ENCODE measurements around the gene TANC1. TPM values are rescaled to one million over a fixed set of nuclear protein-coding genes. Genes with fewer than 3 reads are reported as not detected.
"Not testable (repeated sequence)": the region's sequence is repeated elsewhere in the genome, so short reads cannot be mapped to it uniquely, and the experiment has no call there.

Gene TANC1
- total RNA-seq, 6 experiments from 2014 or later, result 4.0 to 12.7 (median 11.3) TPM

DNA sequence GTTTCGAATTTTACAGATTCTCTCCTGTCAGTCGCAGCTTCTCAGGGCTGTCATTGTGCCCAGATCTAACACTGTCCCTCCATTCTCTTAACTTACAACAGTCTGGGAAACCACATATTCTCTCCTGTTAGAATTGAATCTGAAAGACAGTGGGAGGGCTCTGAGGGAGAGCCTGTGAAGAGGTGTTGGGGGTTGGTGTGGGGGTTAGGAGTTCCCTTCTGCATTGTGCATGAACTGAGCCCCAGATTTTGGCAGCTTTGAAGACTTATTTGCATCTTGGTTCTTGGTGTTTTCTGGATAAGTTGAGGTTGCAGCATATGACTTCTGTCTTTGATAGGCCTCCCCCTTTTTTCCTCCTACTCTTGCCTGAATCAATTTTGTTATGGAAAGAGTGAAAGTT, 64.1 kb downstream of the TANC1 start:
- no peak overlapping the region for H3K27ac ChIP-seq

DNA sequence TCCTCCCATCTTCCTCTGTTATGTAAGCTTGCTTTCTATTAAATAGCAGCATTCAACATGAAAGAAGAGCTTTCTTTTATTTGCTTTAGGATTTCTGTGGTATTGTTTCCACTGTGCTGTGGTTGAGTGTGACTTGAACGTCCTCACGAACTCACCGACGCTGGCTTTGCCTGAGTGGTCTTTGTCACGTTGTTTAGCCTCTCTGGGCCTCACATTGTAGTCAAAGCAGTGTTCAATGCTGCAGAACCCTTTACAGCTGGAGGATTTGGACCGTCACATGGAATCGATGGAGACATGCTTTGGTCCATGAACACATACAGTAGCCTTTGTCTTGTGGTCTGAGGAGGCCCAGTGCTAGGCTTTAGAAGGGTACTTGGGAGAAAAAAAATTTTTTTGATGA, 66.3 kb downstream of the TANC1 start:
- WGBS (ENCODE audit: insufficient coverage, low coverage, low lambda C conversion rate, missing lambda C conversion rate), result 76% methylated on average over 5 of the region's 7 CpGs
- intact Hi-C loops (cut with DNase I), result no loop called here
- DNase-seq (no peak), ATAC-seq (no peak)
- Histone ChIP-seq H3K4me1 (no peaks in the 10 kb centered on the region), H3K27ac (no peak overlapping the region), H3K9me3 (no peaks in the 10 kb centered on the region), H3K36me3 (no peaks in the 10 kb centered on the region), H3K4me3 (no peak overlapping the region), H3K27me3 (no peaks in the 10 kb centered on the region)
- TF ChIP-seq, protein P1, sequence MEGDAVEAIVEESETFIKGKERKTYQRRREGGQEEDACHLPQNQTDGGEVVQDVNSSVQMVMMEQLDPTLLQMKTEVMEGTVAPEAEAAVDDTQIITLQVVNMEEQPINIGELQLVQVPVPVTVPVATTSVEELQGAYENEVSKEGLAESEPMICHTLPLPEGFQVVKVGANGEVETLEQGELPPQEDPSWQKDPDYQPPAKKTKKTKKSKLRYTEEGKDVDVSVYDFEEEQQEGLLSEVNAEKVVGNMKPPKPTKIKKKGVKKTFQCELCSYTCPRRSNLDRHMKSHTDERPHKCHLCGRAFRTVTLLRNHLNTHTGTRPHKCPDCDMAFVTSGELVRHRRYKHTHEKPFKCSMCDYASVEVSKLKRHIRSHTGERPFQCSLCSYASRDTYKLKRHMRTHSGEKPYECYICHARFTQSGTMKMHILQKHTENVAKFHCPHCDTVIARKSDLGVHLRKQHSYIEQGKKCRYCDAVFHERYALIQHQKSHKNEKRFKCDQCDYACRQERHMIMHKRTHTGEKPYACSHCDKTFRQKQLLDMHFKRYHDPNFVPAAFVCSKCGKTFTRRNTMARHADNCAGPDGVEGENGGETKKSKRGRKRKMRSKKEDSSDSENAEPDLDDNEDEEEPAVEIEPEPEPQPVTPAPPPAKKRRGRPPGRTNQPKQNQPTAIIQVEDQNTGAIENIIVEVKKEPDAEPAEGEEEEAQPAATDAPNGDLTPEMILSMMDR (IDR thresholded peaks at IDR 0.05), result no peak
- TF ChIP-seq POLR2A (IDR thresholded peaks at IDR 0.05), result no peak

More for the DNA sequence above, 64.1 kb downstream of the TANC1 start:
- intact Hi-C loops (cut with DNase I), result no loop called here
- H3K27me3 ChIP-seq, result no peaks in the 10 kb centered on the region
- no peaks in the 10 kb centered on the region for H3K9me3 ChIP-seq
- no peak for TF ChIP-seq POLR2A (IDR thresholded peaks at IDR 0.05)
- TF ChIP-seq, protein P1 (IDR thresholded peaks at IDR 0.05), result no peak
- DNase-seq, result no peak
- no peak overlapping the region for H3K4me3 ChIP-seq
- no peak for ATAC-seq
- no peaks in the 10 kb centered on the region for H3K36me3 ChIP-seq
- H3K4me1 ChIP-seq, result no peaks in the 10 kb centered on the region
- WGBS (ENCODE audit: insufficient coverage, low coverage, low lambda C conversion rate, missing lambda C conversion rate), result 83% methylated on average over 2 of the region's 2 CpGs

DNA sequence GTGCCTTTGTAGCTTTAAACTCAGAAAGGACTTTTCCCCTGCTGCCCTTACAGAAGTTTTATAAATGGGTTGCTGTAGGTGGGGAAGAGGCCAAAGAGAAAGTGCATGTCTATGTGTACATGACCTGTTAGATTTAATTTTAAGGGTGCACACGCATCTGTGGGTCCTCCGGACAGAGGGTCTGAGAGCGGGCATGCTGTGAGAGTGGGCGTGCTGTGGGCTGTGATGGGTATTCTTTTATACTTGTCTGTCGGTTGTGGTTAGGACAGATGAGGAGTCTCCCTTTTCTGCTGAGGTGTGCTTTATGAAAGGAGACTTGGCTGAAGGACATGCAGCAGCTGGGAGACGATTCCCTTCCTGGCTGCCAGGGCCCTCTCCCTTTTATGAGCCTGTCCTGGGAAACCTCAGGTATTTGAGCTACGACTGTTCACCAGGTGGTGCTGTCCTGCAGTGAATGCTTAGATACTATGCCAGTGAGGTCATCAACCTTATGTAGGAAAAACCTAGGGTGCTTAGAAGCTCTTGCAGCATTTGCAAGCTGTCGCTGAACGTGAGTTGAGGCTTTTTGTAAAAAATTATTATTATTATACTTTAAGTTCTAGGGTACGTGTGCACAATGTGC, 67.5 kb downstream of the TANC1 start:
- ATAC-seq (peak; percentile 49 to 90 (median 68)), DNase-seq (no peak)
- no peak overlapping the region for H3K27ac ChIP-seq
- WGBS (ENCODE audit: insufficient coverage, low coverage, low lambda C conversion rate, missing lambda C conversion rate), result 95% methylated on average over 5 of the region's 10 CpGs
- TF ChIP-seq, protein P1 (IDR thresholded peaks at IDR 0.05), result peak; percentile 19 to 40 (median 29)
- no peak for TF ChIP-seq POLR2A (IDR thresholded peaks at IDR 0.05)
- intact Hi-C loops (cut with DNase I), result no loop called here
- H3K4me3 ChIP-seq, result no peak overlapping the region
- no peaks in the 10 kb centered on the region for H3K4me1 ChIP-seq
- no peaks in the 10 kb centered on the region for H3K27me3 ChIP-seq
- no peaks in the 10 kb centered on the region for H3K36me3 ChIP-seq
- H3K9me3 ChIP-seq, result no peaks in the 10 kb centered on the region

DNA sequence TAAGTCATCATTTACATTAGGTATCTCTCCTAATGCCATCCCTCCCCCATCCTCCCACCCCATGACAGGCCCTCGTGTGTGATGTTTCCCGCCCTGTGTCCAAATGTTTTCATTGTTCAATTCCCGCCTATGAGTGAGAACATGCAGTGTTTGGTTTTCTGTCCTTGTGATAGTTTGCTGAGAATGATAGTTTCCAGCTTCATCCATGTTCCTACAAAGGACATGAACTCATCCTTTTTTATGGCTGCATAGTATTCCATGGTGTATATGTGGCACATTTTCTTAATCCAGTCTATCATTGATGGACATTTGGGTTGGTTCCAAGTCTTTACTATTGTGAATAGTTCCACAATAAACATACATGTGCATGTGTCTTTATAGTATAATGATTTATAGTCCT, 68.0 kb downstream of the TANC1 start:
- DNase-seq; H3K4me3 ChIP-seq; ATAC-seq; H3K4me1 ChIP-seq; intact Hi-C loops (cut with DNase I); H3K9me3 ChIP-seq; H3K27me3 ChIP-seq; H3K36me3 ChIP-seq; H3K27ac ChIP-seq: not testable (repeated sequence)
- 90% methylated on average over 3 of the region's 3 CpGs for WGBS (ENCODE audit: insufficient coverage, low coverage, low lambda C conversion rate, missing lambda C conversion rate)

DNA sequence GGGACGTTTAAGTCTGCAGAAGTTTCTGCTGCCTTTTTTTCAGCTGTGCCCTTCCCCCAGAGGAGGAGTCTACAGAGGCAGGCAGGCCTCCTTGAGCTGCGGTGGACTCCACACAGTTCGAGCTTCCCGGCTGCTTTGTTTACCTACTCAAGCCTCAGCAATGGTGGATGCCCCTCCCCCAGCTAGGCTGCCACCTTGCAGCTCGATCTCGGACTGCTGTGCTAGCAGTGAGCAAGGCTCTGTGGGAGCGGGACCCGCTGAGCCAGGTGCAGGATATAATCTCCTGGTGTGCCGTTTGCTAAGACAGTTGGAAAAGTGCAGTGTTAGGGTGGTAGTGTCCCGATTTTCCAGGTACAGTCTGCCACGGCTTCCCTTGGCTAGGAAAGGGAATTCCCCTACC, 72.9 kb downstream of the TANC1 start:
- ATAC-seq; H3K9me3 ChIP-seq; intact Hi-C loops (cut with DNase I); H3K4me3 ChIP-seq; H3K27me3 ChIP-seq; H3K27ac ChIP-seq; H3K36me3 ChIP-seq; DNase-seq; H3K4me1 ChIP-seq: not testable (repeated sequence)
- 83% methylated on average over 1 of the region's 11 CpGs for WGBS (ENCODE audit: insufficient coverage, low coverage, low lambda C conversion rate, missing lambda C conversion rate)

All from right lobe of liver (tissue), 6 donors.